ENCODE data around the gene SPEM1.

Gene SPEM1

GRCh38 chr17:7440834-7441195 lies 20.7 kb downstream of the SPEM1 start:
- H3K27ac ChIP-seq = peak overlapping the region; percentile 84
- ChIA-PET POLR2A (ENCODE audit: low non-redundant PET) (interaction anchor here (0.7 to 1.1 kb wide), 4 partner anchors 10 to 119 kb away, joined by 3 to 10 read pairs (median 4); no protein-coding TSS in a partner anchor), CTCF (interaction anchor here (1.0 to 1.5 kb wide), 3 partner anchors 35 to 120 kb away, joined by 3 to 4 read pairs (median 3); no protein-coding TSS in a partner anchor)
- TF ChIP-seq, protein P1, sequence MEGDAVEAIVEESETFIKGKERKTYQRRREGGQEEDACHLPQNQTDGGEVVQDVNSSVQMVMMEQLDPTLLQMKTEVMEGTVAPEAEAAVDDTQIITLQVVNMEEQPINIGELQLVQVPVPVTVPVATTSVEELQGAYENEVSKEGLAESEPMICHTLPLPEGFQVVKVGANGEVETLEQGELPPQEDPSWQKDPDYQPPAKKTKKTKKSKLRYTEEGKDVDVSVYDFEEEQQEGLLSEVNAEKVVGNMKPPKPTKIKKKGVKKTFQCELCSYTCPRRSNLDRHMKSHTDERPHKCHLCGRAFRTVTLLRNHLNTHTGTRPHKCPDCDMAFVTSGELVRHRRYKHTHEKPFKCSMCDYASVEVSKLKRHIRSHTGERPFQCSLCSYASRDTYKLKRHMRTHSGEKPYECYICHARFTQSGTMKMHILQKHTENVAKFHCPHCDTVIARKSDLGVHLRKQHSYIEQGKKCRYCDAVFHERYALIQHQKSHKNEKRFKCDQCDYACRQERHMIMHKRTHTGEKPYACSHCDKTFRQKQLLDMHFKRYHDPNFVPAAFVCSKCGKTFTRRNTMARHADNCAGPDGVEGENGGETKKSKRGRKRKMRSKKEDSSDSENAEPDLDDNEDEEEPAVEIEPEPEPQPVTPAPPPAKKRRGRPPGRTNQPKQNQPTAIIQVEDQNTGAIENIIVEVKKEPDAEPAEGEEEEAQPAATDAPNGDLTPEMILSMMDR (conservative IDR thresholded peaks at IDR 0.05; ENCODE audit: low read depth) = no peak
- DNase-seq (ENCODE audit: low spot score) = no peak

DNA sequence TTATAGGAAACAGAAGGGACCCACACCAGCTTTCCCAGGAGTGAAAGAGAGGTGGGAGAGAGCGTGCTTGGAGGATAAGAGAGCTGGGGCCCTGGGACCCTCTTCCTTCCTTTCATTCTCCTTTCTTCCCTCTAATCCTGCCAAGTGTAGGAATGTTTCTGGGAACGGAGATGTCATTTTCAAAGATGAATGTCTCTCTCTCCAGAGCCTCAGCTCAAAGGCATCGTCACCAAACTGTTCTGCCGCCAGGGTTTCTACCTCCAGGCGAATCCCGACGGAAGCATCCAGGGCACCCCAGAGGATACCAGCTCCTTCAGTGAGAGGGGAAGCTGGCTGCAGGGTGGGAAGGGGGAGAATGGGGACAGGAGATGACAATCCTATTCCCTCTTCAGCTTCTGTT lies 21.1 kb downstream of the SPEM1 start:
- POLR2A ChIA-PET (ENCODE audit: low non-redundant PET) = interaction anchor here (0.7 to 1.1 kb wide), 4 partner anchors 10 to 119 kb away, joined by 3 to 10 read pairs (median 4); no protein-coding TSS in a partner anchor
- peak overlapping the region; percentile 84 for H3K27ac ChIP-seq
- DNase-seq (ENCODE audit: low spot score) = no peak
- TF ChIP-seq, protein P1 (conservative IDR thresholded peaks at IDR 0.05; ENCODE audit: low read depth) = no peak
- CTCF ChIA-PET = interaction anchor here (1.1 to 1.5 kb wide), 2 partner anchors 86 to 119 kb away, joined by 3 to 4 read pairs; no protein-coding TSS in a partner anchor

GRCh38 chr17:7442142-7442541 lies 22.0 kb downstream of the SPEM1 start:
- DNase-seq (ENCODE audit: low spot score) = no peak
- POLR2A ChIA-PET (ENCODE audit: low non-redundant PET) = interaction anchor here (0.5 to 0.6 kb wide), 2 partner anchors 9 to 42 kb away, joined by 3 to 5 read pairs; partner anchors contain the start of gene POLR2A
- peak overlapping the region; percentile 84 for H3K27ac ChIP-seq
- TF ChIP-seq, protein P1 (conservative IDR thresholded peaks at IDR 0.05; ENCODE audit: low read depth) = no peak
- CTCF ChIA-PET = no interaction called here

- CTCF ChIA-PET = interaction anchor here (0.7 kb wide), 1 partner anchor 31 kb away, joined by 3 read pairs; no protein-coding TSS in a partner anchor
- POLR2A ChIA-PET (ENCODE audit: low non-redundant PET) = interaction anchor here (0.6 to 1.1 kb wide), 3 partner anchors 19 to 112 kb away, joined by 3 to 7 read pairs (median 3); no protein-coding TSS in a partner anchor
- peak; percentile 64 for DNase-seq (ENCODE audit: low spot score)
- H3K27ac ChIP-seq = peak overlapping the region; percentile 84
- TF ChIP-seq, protein P1 (conservative IDR thresholded peaks at IDR 0.05; ENCODE audit: low read depth) = no peak
Observed at GRCh38 chr17:7443499-7444485, 23.7 kb downstream of the SPEM1 start.

DNA sequence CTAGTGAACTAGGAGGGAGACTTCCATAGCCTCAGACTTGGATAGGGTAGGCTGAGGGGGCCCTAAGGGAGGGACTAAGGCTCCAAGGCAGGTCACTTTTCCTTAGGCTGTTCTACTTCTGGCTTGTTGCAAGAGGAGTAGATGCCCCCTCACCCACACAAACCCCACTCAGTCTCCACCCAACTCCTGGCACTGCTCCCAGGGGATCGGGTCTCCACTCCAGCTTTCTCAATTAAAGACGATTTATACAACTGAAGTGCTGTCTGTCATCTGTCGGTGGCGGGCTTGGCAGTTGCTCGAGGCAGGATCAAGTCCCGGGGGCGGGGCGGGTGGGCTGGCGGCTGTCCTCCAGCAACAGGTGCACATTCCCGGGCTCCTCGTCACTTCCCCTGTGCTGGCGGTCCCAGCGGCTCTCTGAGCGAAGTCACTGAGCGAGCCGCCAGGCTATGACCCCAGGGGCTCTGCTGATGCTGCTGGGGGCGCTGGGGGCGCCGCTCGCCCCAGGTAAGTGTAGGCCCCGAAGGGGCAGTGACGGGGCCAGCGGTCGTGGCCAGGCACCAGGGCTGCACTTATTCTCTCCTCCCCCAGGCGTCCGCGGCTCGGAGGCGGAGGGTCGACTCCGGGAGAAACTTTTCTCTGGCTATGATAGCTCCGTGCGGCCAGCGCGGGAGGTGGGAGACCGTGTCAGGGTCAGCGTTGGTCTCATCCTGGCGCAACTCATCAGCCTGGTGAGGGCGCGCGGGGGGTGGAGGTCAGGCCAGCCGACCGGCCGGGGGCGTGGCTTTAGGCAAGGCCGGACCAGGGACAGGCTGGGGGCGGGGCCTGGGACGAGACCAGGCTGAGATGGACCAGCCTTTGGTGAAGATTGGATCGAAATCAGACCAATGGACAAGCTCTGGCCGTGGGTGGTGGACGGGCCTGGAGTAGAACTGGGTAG lies 24.8 kb downstream of the SPEM1 start, which contains the start of gene CHRNB1:
TSS of gene CHRNB1 (plus strand) at position 380 of the 937 bp plus-strand sequence. CDS start at position 447, 67 bp downstream.
- peak within 1 kb of the TSS; percentile 84 for H3K27ac ChIP-seq
- CTCF ChIA-PET = interaction anchor here (0.6 to 0.7 kb wide), 2 partner anchors 30 to 50 kb away, joined by 3 read pairs; no protein-coding TSS in a partner anchor
- TF ChIP-seq, protein P1 (conservative IDR thresholded peaks at IDR 0.05; ENCODE audit: low read depth) = no peak
- POLR2A ChIA-PET (ENCODE audit: low non-redundant PET) = interaction anchor here (0.7 to 1.1 kb wide), 2 partner anchors 17 to 18 kb away, joined by 3 read pairs; no protein-coding TSS in a partner anchor
- no peak for DNase-seq (ENCODE audit: low spot score)
